Adrenal gland (tissue), 5 donors: Measurements from ENCODE around the gene PNLDC1.

Source experiments
- CTCF ChIP-seq, 6 experiments: fragments of 450-650 bp in 4 of 6; fragments of 200-600 bp in 2 of 6; sonication (generic) in 1 of 6; IDR thresholded peaks; 1 replicate in 5 of 6; 2 replicates in 1 of 6; pipeline versions ENCODE4 v1.5.1 to v1.8.0; 2016 to 2021; ENCODE audit warnings: antibody characterized with exemption in 6 of 6, mild to moderate bottlenecking in 2 of 6, moderate library complexity in 1 of 6
- POLR2A ChIP-seq, 2 donors: fragments of 450-650 bp; IDR thresholded peaks; one replicate each; pipeline ENCODE4 v1.6.1; 2017; ENCODE audit warnings: antibody characterized with exemption in 2 of 2, mild to moderate bottlenecking in 2 of 2, moderate library complexity in 1 of 2
- donor health status: DM: no; HTN: no; CAD: no.

- TF ChIP-seq CTCF (IDR thresholded peaks at IDR 0.05): peak in 4 of 6 experiments; percentile 11 to 36 (median 26)
- TF ChIP-seq POLR2A (IDR thresholded peaks at IDR 0.05): no peak
Measured at GRCh38 chr6:159852877-159853276, 52.8 kb downstream of the PNLDC1 start.
